SJSA1 (cell line): ENCODE measurements around the gene NEURL2. TPM values are rescaled to one million over a fixed set of nuclear protein-coding genes. Genes with fewer than 3 reads are reported as not detected.
"Not testable (repeated sequence)": the region's sequence is repeated elsewhere in the genome, so short reads cannot be mapped to it uniquely, and the experiment has no call there.

Source experiments
- DNase-seq, 2 experiments: peaks; one replicate each; pipeline ENCODE4 v3.0.0-alpha.2; 2015 to 2020; ENCODE audit warnings: low spot score in 2 of 2, low read depth in 1 of 2
- H3K27ac ChIP-seq: fragments of 250-450 bp; sonication (Bioruptor Pico); 2 replicates; pipeline ENCODE4 v1.5.1; 2020; ENCODE audit warnings: mild to moderate bottlenecking, moderate library complexity
- H3K27me3 ChIP-seq: fragments of 250-450 bp; sonication (Bioruptor Pico); replicated peaks from 2 replicates; pipeline ENCODE4 v1.5.1; 2020; ENCODE audit warnings: mild to moderate bottlenecking, moderate library complexity
- H3K36me3 ChIP-seq: fragments of 250-450 bp; sonication (Bioruptor Pico); 2 replicates; pipeline ENCODE4 v1.5.1; 2020; ENCODE audit warnings: mild to moderate bottlenecking
- H3K4me1 ChIP-seq: fragments of 250-450 bp; sonication (Bioruptor Pico); replicated peaks from 2 replicates; pipeline ENCODE4 v1.6.1; 2021; ENCODE audit warnings: mild to moderate bottlenecking
- H3K4me3 ChIP-seq: fragments of 250-450 bp; sonication (Bioruptor Pico); 2 replicates; pipeline ENCODE4 v1.5.1; 2020; ENCODE audit warnings: mild to moderate bottlenecking
- H3K9me3 ChIP-seq: fragments of 250-450 bp; sonication (Bioruptor Pico); replicated peaks from 2 replicates; pipeline ENCODE4 v1.5.1; 2020; ENCODE audit warnings: mild to moderate bottlenecking
- total RNA-seq: library from RNA; depleted of rRNA; stranded (reverse); fragments of >200 nt; shearing (Covaris generic); gene quantifications from 2 replicates; pipeline ENCODE4 v1.2.3, GENCODE V29; 2014; rRNA removed

The NEURL2 gene
- total RNA-seq, result 1.9 and 2.7 TPM in 2 replicates

DNA sequence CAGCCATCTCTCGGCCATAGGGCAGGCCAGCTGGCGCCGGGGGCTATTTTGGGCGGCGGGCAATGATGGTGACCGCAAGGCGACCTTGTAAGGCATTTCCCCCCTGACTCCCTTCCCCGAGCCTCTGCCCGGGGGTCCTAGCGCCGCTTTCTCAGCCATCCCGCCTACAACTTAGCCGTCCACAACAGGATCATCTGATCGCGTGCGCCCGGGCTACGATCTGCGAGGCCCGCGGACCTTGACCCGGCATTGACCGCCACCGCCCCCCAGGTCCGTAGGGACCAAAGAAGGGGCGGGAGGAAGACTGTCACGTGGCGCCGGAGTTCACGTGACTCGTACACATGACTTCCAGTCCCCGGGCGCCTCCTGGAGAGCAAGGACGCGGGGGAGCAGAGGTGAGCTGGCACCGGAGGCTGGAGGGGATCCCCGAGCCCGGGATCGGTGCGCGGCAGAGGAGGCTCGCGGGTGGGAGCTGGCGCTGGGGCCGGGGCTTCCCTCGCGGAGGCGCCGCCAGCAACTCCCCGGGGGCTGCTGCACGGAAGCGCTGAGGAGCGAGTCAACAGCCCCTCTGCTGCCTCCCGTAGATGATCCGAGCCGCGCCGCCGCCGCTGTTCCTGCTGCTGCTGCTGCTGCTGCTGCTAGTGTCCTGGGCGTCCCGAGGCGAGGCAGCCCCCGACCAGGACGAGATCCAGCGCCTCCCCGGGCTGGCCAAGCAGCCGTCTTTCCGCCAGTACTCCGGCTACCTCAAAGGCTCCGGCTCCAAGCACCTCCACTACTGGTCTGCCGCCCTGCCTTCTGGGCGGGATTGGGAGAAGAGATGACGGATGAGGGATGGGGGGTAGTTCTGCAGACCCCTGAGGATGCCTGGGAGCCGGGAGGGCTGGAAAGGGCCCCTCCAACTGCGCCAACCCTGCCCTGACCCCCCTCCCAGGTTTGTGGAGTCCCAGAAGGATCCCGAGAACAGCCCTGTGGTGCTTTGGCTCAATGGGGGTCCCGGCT lies at the start of gene NEURL2, which contains the start of gene CTSA:
Gene NEURL2, minus strand, starts transcription at position 224 of the 999 bp plus-strand sequence. Its CDS starts 217 bp downstream, at position 7.
Gene CTSA, plus strand, starts transcription at position 351 of the 999 bp plus-strand sequence. Its CDS starts 234 bp downstream, at position 585.
- H3K4me3 ChIP-seq, result peak within 1 kb of the TSS; percentile 79
- H3K36me3 ChIP-seq, result peaks cover 41% of the 10 kb centered on the region
- H3K4me1 ChIP-seq, result peaks cover 24% of the 10 kb centered on the region
- H3K27me3 ChIP-seq, result no peaks in the 10 kb centered on the region
- DNase-seq, result peak; percentile 93 to 95
- H3K27ac ChIP-seq, result peak within 1 kb of the TSS; percentile 26
- H3K9me3 ChIP-seq, result no peaks in the 10 kb centered on the region

GRCh38 chr20:45940469-45940868 lies 49.5 kb upstream of the NEURL2 start:
- H3K4me3 ChIP-seq, result no peak overlapping the region
- DNase-seq, result no peak
- no peaks in the 10 kb centered on the region; the same call in 1 of the 2 replicates for H3K4me1 ChIP-seq
- peaks cover 79% of the 10 kb centered on the region for H3K36me3 ChIP-seq
- H3K9me3 ChIP-seq, result no peaks in the 10 kb centered on the region
- no peaks in the 10 kb centered on the region for H3K27me3 ChIP-seq
- no peak overlapping the region for H3K27ac ChIP-seq

DNA sequence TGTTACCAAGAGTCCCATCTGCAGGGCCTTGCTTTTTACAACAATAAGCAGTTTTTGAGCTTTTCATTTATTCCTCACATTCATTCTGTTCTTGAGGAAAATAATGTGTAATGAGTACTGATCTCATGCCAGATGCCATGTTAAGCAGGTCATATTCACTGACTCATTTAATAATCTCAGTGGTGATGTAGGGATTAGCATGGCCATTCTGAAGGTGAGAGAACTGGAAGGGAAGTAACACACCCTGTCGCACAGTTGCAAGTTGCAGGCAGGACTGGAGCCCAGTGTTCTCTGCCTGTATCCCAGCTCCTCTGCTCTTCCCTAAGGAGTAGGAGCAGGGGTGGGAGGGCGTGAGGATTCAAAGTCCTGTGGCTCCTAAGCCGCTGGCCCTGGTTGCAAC lies 49.0 kb upstream of the NEURL2 start:
- Histone ChIP-seq H3K27me3 (no peaks in the 10 kb centered on the region), H3K36me3 (peaks cover 75% of the 10 kb centered on the region), H3K4me1 (no peaks in the 10 kb centered on the region; the same call in 1 of the 2 replicates), H3K27ac (no peak overlapping the region), H3K4me3 (no peak overlapping the region), H3K9me3 (no peaks in the 10 kb centered on the region)
- no peak for DNase-seq

- Histone ChIP-seq H3K36me3 (peaks cover 72% of the 10 kb centered on the region), H3K27ac (no peak overlapping the region), H3K9me3 (no peaks in the 10 kb centered on the region), H3K4me1 (no peaks in the 10 kb centered on the region; the same call in 1 of the 2 replicates), H3K4me3 (no peak overlapping the region), H3K27me3 (no peaks in the 10 kb centered on the region)
- DNase-seq, result no peak
Observed at GRCh38 chr20:45938727-45939438, 47.9 kb upstream of the NEURL2 start.

DNA sequence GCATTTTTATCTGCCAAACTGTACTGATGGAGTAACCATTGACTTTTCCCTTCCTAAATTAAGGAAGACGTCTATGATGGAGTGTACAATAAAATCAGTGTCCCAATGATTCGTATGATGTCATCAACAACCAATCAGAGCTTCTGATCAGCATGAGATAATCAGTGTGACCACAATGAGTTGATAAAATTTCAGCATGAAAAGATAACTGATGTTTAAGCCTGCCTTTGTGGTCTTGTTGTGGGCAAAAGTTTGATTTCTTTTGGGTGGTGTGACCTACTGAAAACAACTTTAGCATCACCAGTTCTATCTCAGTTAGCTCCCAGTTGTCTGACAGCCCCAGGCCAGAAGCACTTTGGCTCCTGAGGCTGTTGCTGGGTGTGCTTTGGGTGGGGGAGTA lies 46.8 kb upstream of the NEURL2 start:
- no peaks in the 10 kb centered on the region for H3K27me3 ChIP-seq
- H3K27ac ChIP-seq, result no peak overlapping the region
- H3K4me3 ChIP-seq, result no peak overlapping the region
- H3K36me3 ChIP-seq, result peaks cover 61% of the 10 kb centered on the region
- peaks cover 7% of the 10 kb centered on the region for H3K4me1 ChIP-seq
- no peaks in the 10 kb centered on the region for H3K9me3 ChIP-seq
- DNase-seq, result no peak

DNA sequence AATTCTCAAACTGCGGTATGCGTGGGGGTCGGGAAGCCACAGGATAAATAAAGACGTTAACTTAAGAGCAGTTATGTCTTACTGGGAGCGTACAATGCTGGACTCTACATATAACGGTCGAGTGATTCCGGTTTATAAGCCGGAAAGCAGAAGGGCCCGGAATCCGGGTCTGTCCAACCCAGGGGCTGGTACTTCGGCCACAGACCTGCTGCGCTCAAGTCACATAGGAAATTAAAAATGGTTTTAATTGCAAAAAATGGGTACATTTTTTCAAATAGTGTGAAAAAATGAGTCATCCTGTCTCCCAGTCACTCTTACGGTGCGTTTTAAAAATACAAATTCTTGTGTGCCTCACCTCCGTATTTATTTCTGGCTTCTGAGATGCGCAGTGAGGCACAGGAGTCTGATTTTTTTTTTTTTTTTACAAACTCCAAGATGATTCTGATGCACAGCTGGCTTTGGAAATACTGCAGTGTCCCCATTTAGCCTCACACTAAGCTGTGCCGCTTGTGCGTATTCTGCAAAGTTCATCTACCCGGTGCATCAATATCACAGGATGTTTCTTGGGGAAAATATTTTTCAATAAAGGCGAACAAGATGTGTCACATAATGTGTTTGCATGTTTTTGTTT lies 44.5 kb upstream of the NEURL2 start:
- DNase-seq, result no peak
- Histone ChIP-seq H3K4me1 (peaks cover 7% of the 10 kb centered on the region), H3K27ac (peak overlapping the region; percentile 75), H3K27me3 (no peaks in the 10 kb centered on the region), H3K36me3 (peaks cover 48% of the 10 kb centered on the region), H3K9me3 (no peaks in the 10 kb centered on the region), H3K4me3 (peak overlapping the region; percentile 96)

GRCh38 chr20:45934586-45935415 lies 43.8 kb upstream of the NEURL2 start, which contains the start of gene PCIF1:
Gene PCIF1 (plus strand): TSS chr20:45934683. CDS start chr20:45939000, 4,317 bp downstream.
- no peaks in the 10 kb centered on the region for H3K9me3 ChIP-seq
- peaks cover 7% of the 10 kb centered on the region for H3K4me1 ChIP-seq
- peak within 1 kb of the TSS; percentile 99 for H3K27ac ChIP-seq
- peak; percentile 98 to 99 for DNase-seq
- peak within 1 kb of the TSS; percentile 96 for H3K4me3 ChIP-seq
- peaks cover 40% of the 10 kb centered on the region for H3K36me3 ChIP-seq
- no peaks in the 10 kb centered on the region for H3K27me3 ChIP-seq

- peak overlapping the region; percentile 99 for H3K27ac ChIP-seq
- peaks cover 33% of the 10 kb centered on the region for H3K36me3 ChIP-seq
- peaks cover 7% of the 10 kb centered on the region for H3K4me1 ChIP-seq
- peak in 1 of 2 experiments; percentile 55 for DNase-seq
- no peaks in the 10 kb centered on the region for H3K9me3 ChIP-seq
- no peaks in the 10 kb centered on the region for H3K27me3 ChIP-seq
- peak overlapping the region; percentile 96 for H3K4me3 ChIP-seq
Observed at GRCh38 chr20:45934046-45934585, 43.1 kb upstream of the NEURL2 start.

DNA sequence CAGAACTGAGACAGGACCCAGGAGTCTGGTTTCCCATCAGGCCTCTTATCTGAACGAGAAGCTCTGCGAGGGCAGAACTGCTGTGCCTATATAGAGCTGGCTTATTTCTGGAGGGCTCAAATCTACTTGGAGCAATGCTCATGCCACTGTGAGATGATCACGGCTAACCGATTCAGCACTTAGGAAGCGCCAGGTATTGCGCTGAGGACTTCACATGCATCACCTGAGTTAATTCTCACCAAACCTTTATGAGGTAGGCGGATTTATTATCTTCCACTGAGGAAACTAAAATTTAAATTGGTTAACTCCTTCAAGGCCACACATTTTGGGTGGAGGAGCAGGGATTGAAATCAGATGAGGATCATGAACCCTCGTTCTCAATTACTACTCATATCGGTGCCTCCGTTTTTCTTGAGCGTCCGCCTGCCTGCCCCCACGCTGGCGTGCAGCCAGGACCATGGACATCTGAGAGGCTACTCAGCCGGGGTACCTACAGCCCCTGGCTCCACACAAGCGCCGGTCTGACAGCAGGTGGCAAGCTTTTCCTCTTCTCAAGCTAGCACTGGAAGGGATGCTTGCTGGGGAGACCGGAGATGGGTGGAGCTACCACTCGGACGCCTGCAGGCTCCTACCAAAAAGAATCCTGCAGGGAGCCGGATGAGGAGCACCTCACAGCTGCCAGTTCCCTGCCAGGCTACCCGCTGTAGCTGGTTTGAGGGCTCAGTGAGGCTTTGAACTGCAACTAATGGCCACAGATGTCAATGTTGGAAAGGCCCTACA lies 42.4 kb upstream of the NEURL2 start:
- DNase-seq, result peak; percentile 58 to 74
- peak overlapping the region; percentile 96 for H3K4me3 ChIP-seq
- H3K27ac ChIP-seq, result no peak overlapping the region
- no peaks in the 10 kb centered on the region for H3K9me3 ChIP-seq
- peaks cover 27% of the 10 kb centered on the region for H3K36me3 ChIP-seq
- no peaks in the 10 kb centered on the region for H3K27me3 ChIP-seq
- peaks cover 7% of the 10 kb centered on the region for H3K4me1 ChIP-seq

DNA sequence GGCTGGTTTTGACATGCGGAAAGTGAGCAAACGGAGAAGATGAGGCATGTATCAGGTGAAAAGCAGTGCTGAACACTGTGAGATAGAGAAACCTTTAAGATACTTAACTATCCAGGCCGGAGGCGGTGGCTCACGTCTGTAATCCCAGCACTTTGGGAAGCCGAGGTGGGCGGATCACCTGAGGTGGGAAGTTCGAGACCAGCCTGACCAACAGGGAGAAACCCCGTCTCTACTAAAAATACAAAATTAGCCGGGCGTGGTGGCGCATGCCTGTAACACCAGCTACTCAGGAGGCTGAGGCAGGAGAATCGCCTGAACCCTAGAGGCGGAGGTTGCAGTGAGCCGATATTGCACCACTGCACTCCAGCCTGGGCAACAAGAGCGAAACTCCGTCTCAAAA lies 40.7 kb upstream of the NEURL2 start:
- not testable (repeated sequence) for DNase-seq, H3K4me1 ChIP-seq, H3K27ac ChIP-seq

DNA sequence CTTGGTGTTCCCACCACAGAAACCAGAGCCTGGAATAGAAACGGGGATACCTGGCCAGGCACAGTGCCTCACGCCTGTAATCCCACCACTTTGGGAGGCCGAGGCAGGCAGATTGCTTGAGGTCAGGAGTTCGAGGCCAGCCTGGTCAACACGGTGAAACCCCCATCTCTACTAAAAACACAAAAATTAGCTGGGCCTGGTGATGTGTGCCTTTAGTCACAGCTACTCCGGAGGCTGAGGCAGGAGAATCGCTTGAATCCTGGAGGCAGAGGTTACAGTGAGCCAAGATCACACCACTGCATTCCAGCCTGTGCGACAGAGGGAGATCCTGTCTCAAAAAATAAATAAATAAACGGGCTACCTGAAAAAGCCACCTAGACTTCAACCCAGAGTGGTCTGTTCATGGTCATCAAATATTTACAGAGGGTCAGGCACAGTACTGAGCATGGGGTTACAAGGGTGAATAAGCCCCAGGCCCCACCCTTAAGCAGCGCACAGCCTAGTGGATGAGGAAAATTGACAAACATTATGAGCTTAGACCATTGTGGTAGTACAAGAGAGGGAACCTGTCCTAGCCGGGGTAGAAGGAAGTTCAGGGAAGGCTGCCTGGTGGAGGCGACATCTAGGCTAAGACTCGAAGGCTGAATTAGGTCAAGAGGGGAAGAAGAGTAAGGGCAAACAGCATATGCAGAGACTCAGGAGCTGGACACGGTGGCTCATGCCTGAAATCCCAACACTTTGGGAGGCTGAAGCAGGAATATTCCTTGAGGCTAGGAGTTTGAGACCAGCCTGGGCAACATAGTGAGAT lies 36.3 kb upstream of the NEURL2 start:
- H3K4me1 ChIP-seq, result peaks cover 5% of the 10 kb centered on the region
- no peaks in the 10 kb centered on the region for H3K9me3 ChIP-seq
- H3K36me3 ChIP-seq, result no peaks in the 10 kb centered on the region
- DNase-seq, result no peak
- no peak overlapping the region for H3K4me3 ChIP-seq
- H3K27me3 ChIP-seq, result no peaks in the 10 kb centered on the region
- no peak overlapping the region for H3K27ac ChIP-seq

More for the DNA sequence above, 40.7 kb upstream of the NEURL2 start:
- H3K27me3 ChIP-seq, H3K4me3 ChIP-seq, H3K9me3 ChIP-seq, H3K36me3 ChIP-seq: not testable (repeated sequence)
